ENCODE measurements around the gene TMA7B.

The TMA7B gene

DNA sequence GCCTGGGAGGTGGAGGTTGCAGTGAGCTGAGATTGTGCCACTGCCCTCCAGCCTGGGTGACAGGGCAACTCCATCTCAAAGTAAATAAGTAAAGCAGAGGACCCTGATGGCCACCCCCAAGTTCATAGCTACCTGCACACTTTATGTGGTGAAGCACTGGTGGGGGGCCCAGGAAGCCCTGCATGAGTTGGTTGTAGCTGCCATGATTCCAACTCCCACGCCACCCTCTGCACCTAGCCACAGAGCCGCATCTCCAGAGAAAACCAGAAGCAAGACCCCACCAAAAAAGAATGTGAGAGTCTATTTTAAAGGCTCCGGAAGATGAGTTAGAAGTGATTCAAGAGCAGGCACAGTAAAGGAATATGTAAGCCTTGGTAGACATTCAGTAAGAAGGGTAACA is 20.4 kb upstream of the TMA7B start:
- Histone ChIP-seq H3K4me3 (ENCODE audit: low read depth, low read length) (no peak overlapping the region), H3K36me3 (no peaks in the 10 kb centered on the region), H3K27me3 (peaks cover 27% of the 10 kb centered on the region), H3K9me3 (no peaks in the 10 kb centered on the region), H3K4me1 (no peaks in the 10 kb centered on the region; the same call in 1 of the 2 replicates)
- DNase-seq: no peak
- TF ChIP-seq, protein P1, sequence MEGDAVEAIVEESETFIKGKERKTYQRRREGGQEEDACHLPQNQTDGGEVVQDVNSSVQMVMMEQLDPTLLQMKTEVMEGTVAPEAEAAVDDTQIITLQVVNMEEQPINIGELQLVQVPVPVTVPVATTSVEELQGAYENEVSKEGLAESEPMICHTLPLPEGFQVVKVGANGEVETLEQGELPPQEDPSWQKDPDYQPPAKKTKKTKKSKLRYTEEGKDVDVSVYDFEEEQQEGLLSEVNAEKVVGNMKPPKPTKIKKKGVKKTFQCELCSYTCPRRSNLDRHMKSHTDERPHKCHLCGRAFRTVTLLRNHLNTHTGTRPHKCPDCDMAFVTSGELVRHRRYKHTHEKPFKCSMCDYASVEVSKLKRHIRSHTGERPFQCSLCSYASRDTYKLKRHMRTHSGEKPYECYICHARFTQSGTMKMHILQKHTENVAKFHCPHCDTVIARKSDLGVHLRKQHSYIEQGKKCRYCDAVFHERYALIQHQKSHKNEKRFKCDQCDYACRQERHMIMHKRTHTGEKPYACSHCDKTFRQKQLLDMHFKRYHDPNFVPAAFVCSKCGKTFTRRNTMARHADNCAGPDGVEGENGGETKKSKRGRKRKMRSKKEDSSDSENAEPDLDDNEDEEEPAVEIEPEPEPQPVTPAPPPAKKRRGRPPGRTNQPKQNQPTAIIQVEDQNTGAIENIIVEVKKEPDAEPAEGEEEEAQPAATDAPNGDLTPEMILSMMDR (IDR thresholded peaks at IDR 0.05; ENCODE audit: low read depth, low read length): no peak

DNA sequence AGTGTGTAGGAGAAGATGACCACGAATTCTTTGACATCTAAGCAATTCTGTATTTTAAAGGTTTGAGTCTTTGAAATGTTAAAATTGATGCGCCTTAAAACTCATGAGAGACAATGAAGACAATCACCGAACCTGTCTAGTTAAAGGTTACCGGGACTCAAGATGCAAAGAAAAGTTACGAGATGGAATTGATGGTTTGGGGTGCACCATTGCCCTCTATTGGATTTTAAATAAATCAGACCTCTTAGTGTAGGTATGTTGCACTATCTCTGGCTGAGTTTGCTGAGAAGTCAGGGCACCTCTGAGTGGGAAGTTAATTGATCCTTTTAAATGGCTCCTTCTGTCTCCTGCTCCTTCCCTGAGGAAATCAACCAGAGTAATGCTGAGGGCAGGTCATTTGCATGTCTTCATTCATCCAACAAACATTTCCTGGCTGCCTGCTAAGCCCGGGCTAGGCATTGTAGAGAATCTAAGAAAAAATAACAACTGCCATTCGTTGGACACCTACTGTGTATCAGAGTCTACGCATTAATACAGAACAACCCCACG is 19.4 kb upstream of the TMA7B start:
- no peak for DNase-seq
- Histone ChIP-seq H3K4me3 (ENCODE audit: low read depth, low read length) (no peak overlapping the region), H3K36me3 (no peaks in the 10 kb centered on the region), H3K27me3 (peaks cover 17% of the 10 kb centered on the region), H3K4me1 (no peaks in the 10 kb centered on the region; the same call in 1 of the 2 replicates), H3K9me3 (no peaks in the 10 kb centered on the region)
- TF ChIP-seq, protein P1 (IDR thresholded peaks at IDR 0.05; ENCODE audit: low read depth, low read length): no peak

DNA sequence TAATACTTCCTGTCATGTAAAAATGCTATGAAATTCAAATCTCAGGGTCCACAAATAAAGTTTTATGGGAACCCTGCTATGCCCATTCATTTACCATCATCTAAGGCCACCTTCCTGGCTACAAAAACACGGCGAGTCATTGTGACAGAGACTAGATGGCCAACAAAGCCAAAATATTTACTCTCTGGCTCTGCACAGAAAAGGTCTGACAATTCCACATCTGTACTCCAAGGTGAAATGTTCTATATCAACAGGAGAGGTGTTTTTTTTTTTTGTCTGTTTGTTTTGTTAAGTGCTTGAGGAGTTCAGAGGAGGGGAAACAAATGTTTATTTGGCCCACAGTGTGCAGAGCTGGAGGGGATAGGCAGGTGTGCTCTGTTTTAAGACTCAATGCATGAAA is 18.6 kb upstream of the TMA7B start:
- H3K9me3 ChIP-seq: no peaks in the 10 kb centered on the region
- no peak overlapping the region for H3K4me3 ChIP-seq (ENCODE audit: low read depth, low read length)
- TF ChIP-seq, protein P1 (IDR thresholded peaks at IDR 0.05; ENCODE audit: low read depth, low read length): no peak
- DNase-seq: no peak
- H3K27me3 ChIP-seq: peaks cover 11% of the 10 kb centered on the region
- no peaks in the 10 kb centered on the region; the same call in 1 of the 2 replicates for H3K4me1 ChIP-seq
- H3K36me3 ChIP-seq: no peaks in the 10 kb centered on the region

DNA sequence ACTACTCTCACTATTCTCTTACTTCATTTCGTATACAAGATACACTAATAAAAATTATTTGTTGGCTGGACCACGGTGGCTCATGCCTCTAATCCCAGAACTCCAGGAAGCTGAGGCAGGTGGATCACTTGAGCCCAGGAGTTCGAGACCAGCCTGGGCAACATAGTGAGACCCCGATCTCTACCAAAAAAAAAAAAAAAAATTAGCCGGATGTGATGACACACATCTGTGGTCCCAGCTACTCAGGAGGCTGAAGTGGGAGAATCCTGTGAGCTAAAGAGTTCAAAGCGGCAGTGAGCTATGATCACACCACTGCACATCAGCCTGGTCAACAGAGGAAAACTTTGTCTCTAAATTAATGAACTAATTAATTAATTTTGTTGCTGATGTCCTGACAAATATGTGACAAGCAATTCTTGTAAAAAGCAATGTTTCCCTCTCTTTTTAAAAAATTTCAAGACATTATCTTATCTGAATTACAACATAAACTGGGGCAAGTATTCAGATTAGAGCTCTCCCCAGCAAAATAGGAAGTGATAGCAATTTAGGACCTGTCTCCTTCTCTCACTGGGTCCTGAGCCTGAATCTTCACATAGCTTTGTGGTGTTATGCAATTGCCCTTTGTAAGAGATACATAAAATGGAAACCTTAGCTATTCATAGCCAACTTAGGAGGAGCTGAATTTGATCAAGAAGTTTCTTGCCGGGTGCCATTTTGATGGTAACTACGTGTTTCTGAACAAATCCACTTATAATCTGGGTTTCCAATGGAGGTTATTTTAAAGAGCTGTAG is 17.6 kb upstream of the TMA7B start:
- Histone ChIP-seq H3K4me3 (ENCODE audit: low read depth, low read length) (no peak overlapping the region), H3K9me3 (no peaks in the 10 kb centered on the region), H3K4me1 (no peaks in the 10 kb centered on the region; the same call in 1 of the 2 replicates), H3K36me3 (no peaks in the 10 kb centered on the region), H3K27me3 (peaks cover under 1% of the 10 kb centered on the region; the same call in 1 of the 2 replicates)
- TF ChIP-seq, protein P1 (IDR thresholded peaks at IDR 0.05; ENCODE audit: low read depth, low read length): no peak
- DNase-seq: no peak

DNA sequence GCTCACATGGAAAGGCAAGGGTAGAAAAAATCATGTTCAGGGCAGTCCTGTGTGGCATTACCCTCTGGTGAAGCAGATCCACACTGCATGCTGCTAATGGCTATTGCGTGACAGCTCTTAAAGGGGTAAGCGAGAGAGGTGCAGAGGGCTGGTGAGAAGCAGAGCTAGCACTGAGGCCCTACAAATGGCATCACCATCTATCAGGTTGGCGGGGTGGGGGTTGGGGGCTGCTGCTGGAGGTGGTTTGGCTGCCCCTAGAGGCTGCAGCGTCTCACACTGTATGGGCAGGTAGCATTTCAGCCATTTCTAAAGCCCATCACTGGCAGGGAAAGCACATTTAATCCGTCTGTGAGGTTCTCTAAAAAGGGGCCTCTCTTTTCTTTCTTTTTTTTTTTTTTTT is 16.9 kb upstream of the TMA7B start:
- Histone ChIP-seq H3K27me3 (no peaks in the 10 kb centered on the region; the same call in 1 of the 2 replicates), H3K36me3 (no peaks in the 10 kb centered on the region), H3K9me3 (no peaks in the 10 kb centered on the region), H3K4me3 (ENCODE audit: low read depth, low read length) (no peak overlapping the region), H3K4me1 (no peaks in the 10 kb centered on the region; the same call in 1 of the 2 replicates)
- TF ChIP-seq, protein P1 (IDR thresholded peaks at IDR 0.05; ENCODE audit: low read depth, low read length): peak; percentile 29; the same call in 1 of the 2 replicates
- peak; percentile 30 for DNase-seq
